Left ventricle myocardium inferior (tissue), 1 donor: ENCODE results near the gene CLK1. TPM values are rescaled to one million over a fixed set of nuclear protein-coding genes. Genes with fewer than 3 reads are reported as not detected.

Experiments
- DNase-seq: peaks from one replicate; pipeline ENCODE4 v3.0.0-alpha.2; 2020
- H3K27ac ChIP-seq: fragments of 200-600 bp; replicated peaks from 2 replicates; pipeline ENCODE4 v1.8.0; 2021
- H3K27me3 ChIP-seq: fragments of 200-600 bp; 2 replicates; pipeline ENCODE4 v1.8.0; 2021; ENCODE audit warnings: low read depth
- H3K36me3 ChIP-seq: fragments of 200-600 bp; 2 replicates; pipeline ENCODE4 v1.8.0; 2021
- H3K4me1 ChIP-seq: fragments of 200-600 bp; 2 replicates; pipeline ENCODE4 v1.8.0; 2021
- H3K4me3 ChIP-seq: fragments of 200-600 bp; 2 replicates; pipeline ENCODE4 v1.8.0; 2021; ENCODE audit warnings: mild to moderate bottlenecking, moderate library complexity
- H3K9me3 ChIP-seq: fragments of 200-600 bp; replicated peaks from 2 replicates; pipeline ENCODE4 v1.8.0; 2021
- CTCF ChIP-seq: fragments of 200-600 bp; IDR thresholded peaks from 2 replicates; pipeline ENCODE4 v1.8.0; 2021; ENCODE audit warnings: antibody characterized with exemption, mild to moderate bottlenecking, borderline replicate concordance
- intact Hi-C: fragments of 100-400 bp; cut with micrococcal nuclease; formaldehyde crosslinking; loops from one replicate; pipeline ENCODE4 v1.11.0; 2022
- long read RNA-seq: library from polyadenylated mRNA; unstranded; transcript quantifications from one replicate; pipeline ENCODE4 v2.0.0, GENCODE V29; 2021
- total RNA-seq: library from RNA; stranded (reverse); fragmentation: NEBNext Ultra II Directional; extraction: Animal tissue kit (Norgen Biotek cat#: 25700); gene quantifications from one replicate; pipeline ENCODE4 v1.2.1, GENCODE V29; 2021
- donor health status: DM: no; HTN: yes; CAD: no; lungs with severe emphysema.

The CLK1 gene
- total RNA-seq = 42.8 TPM
- long read RNA-seq, transcript CLK1-210 (11 exons, 3,208 nt) = minor isoform, 6 of 22 reads
- long read RNA-seq, transcript CLK1-201 (13 exons, 1,888 nt) = major isoform, 10 of 22 reads
- long read RNA-seq, partial matches to known transcripts = 0 of 22 reads
- long read RNA-seq, other reads (novel, unspliced or antisense) = 1 of 22 reads

GRCh38 chr2:200864176-200865034 is at the start of gene CLK1:
Gene CLK1 (minus strand): TSS chr2:200864658. CDS start chr2:200861862, 2,796 bp downstream.
- intact Hi-C loops = no loop called here
- H3K4me1 ChIP-seq = peaks cover 78% of the 10 kb centered on the region
- peak within 1 kb of the TSS; percentile 100 for H3K27ac ChIP-seq
- peaks cover 32% of the 10 kb centered on the region for H3K36me3 ChIP-seq
- H3K9me3 ChIP-seq = no peaks in the 10 kb centered on the region
- peak within 1 kb of the TSS; percentile 95 for H3K4me3 ChIP-seq
- TF ChIP-seq CTCF = no peak
- peak; percentile 98 for DNase-seq
- H3K27me3 ChIP-seq = no peaks in the 10 kb centered on the region

- intact Hi-C loops = no loop called here
- no peak overlapping the region for H3K27ac ChIP-seq
- peaks cover 99% of the 10 kb centered on the region for H3K36me3 ChIP-seq
- no peaks in the 10 kb centered on the region for H3K9me3 ChIP-seq
- no peaks in the 10 kb centered on the region for H3K4me1 ChIP-seq
- no peak for DNase-seq
- TF ChIP-seq CTCF = no peak
- H3K4me3 ChIP-seq = no peak overlapping the region
- H3K27me3 ChIP-seq = no peaks in the 10 kb centered on the region
Measured at GRCh38 chr2:200913654-200914053, 49.2 kb upstream of the CLK1 start.

- Histone ChIP-seq H3K4me3 (no peak overlapping the region), H3K36me3 (peaks cover 64% of the 10 kb centered on the region), H3K9me3 (no peaks in the 10 kb centered on the region), H3K4me1 (peaks cover 8% of the 10 kb centered on the region), H3K27ac (no peak overlapping the region), H3K27me3 (no peaks in the 10 kb centered on the region)
- intact Hi-C loops = loop anchor here (10.0 kb wide), 1 partner anchor 155 kb away; no protein-coding TSS in a partner anchor
- TF ChIP-seq CTCF = no peak
- DNase-seq = no peak
Measured at GRCh38 chr2:200909958-200910357, 45.5 kb upstream of the CLK1 start.

- intact Hi-C loops = loop anchor here (10.0 kb wide), 1 partner anchor 159 kb away; no protein-coding TSS in a partner anchor
- Histone ChIP-seq H3K4me3 (no peak overlapping the region), H3K4me1 (peaks cover 35% of the 10 kb centered on the region), H3K27ac (peak overlapping the region; percentile 62), H3K27me3 (no peaks in the 10 kb centered on the region), H3K36me3 (peaks cover 39% of the 10 kb centered on the region), H3K9me3 (no peaks in the 10 kb centered on the region)
- TF ChIP-seq CTCF = peak; percentile 79
- peak; percentile 69 for DNase-seq
Measured at GRCh38 chr2:200905618-200906296, 41.3 kb upstream of the CLK1 start.

GRCh38 chr2:200901459-200902072 is 37.1 kb upstream of the CLK1 start:
- peaks cover 53% of the 10 kb centered on the region for H3K36me3 ChIP-seq
- peak overlapping the region; percentile 25 for H3K27ac ChIP-seq
- H3K4me1 ChIP-seq = peaks cover 35% of the 10 kb centered on the region
- H3K27me3 ChIP-seq = no peaks in the 10 kb centered on the region
- TF ChIP-seq CTCF = peak; percentile 80
- intact Hi-C loops = loop anchor here (10.0 kb wide), 1 partner anchor 163 kb away; no protein-coding TSS in a partner anchor
- no peaks in the 10 kb centered on the region for H3K9me3 ChIP-seq
- no peak for DNase-seq
- H3K4me3 ChIP-seq = no peak overlapping the region
